Measurements from ENCODE around the gene SLC7A6OS. TPM values are rescaled to one million over a fixed set of nuclear protein-coding genes. Genes with fewer than 3 reads are reported as not detected.

SLC7A6OS gene
- total and polyA plus RNA-seq, 4 experiments from 2014 or later: 22.4 to 55.8 (median 38.6) TPM

- no peak for DNase-seq
- H3K9me3 Mint-ChIP-seq: no peaks in the 10 kb centered on the region
- Histone ChIP-seq H3K9me3 (ENCODE audit: control insufficient read depth in 1 of 2, low read length in 2 of 2) (no peaks in the 10 kb centered on the region), H3K27ac (ENCODE audit: low read depth, low read length) (no peak overlapping the region), H3K4me1 (ENCODE audit: insufficient read depth, low read length) (peaks cover 10% of the 10 kb centered on the region), H3K27me3 (ENCODE audit: insufficient read depth, low read length) (no peaks in the 10 kb centered on the region), H3K36me3 (ENCODE audit: insufficient read depth, low read length) (peaks cover 54% of the 10 kb centered on the region), H3K4me3 (ENCODE audit: low read length in 2 of 2) (no peak overlapping the region)
- ChIA-PET CTCF (ENCODE audit: partially characterized antibody) (no interaction called here), POLR2A (ENCODE audit: partially characterized antibody) (no interaction called here)
- H3K4me3 Mint-ChIP-seq: no peak overlapping the region
- peak overlapping the region in 1 of 7 donors; percentile 48 for H3K27ac Mint-ChIP-seq
- H3K36me3 Mint-ChIP-seq: peaks cover 45 to 77% of the 10 kb centered on the region in 2 donors
- intact Hi-C loops (cut with micrococcal nuclease): no loop called here
- H3K4me1 Mint-ChIP-seq: peaks cover 15 to 22% (median 16%) of the 10 kb centered on the region in 4 donors
- no peaks in the 10 kb centered on the region for H3K27me3 Mint-ChIP-seq
Observed at GRCh38 chr16:68350813-68351350, 40.1 kb upstream of the SLC7A6OS start.

DNA sequence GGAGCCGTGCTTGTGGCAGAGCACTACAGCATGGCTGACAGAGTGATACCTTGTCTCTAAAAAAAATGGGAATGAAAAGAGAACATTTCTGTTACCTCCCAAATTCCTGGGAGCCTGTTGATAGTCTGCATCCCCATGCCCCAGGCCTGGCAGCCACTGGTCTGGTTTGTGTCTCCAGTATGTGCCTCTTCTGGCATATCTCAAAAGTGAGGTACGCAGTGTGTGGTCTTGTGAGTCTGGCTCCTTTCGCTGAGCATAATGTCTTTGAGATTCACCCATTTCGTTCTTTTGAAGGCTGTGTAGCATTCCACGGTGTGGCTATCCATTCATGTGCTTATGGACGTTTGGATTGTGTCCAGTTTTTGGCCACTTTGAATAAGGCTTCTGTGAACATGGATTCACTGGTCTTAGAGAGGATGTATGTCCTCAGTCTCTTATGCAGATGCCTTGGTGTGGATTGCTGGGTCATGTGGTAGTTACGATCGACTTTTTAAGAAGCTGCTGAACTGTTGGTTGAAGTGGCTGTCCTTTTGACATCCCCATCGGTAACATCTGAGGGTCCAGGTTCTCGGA lies 39.2 kb upstream of the SLC7A6OS start:
- H3K27ac ChIP-seq (ENCODE audit: low read depth, low read length): no peak overlapping the region

DNA sequence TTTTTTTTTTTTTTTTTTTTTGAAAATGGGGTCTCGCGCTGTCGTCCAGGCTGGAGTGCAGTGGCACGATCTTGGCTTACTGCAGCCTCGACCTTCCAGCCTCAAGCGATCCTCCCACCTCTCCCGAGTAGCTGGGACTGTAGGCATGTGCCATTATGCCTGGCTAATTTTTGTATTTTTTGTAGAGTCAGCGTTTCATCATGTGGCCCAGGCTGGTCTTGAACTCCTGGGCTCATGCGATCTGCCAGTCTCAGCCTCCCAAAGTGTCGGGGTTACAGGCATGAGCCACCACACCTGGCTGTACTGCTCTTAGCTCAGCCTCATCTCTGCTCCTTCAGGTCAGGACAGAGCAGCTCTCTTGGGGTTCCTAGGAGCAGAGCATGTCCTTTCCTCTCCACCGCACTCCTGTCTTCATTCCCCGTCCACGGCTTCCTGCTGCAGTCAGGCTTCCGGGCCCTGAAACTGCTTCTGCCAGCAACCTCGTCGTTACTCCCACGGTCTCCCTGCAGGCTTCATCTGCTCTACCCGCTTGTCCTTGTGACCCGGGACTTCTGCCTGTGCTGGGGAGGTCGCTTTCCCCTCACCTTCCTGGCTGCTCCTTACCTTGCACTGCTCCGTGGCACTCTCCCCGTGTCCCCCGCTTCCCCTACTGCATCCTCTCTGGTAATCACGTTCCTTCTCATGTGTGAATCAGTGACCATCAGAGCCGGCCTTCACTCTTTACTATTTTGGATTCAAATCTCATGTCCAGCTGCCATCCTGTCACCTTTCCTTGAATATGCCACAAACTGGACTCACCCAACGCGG lies 38.1 kb upstream of the SLC7A6OS start:
- no peak overlapping the region for H3K27ac Mint-ChIP-seq
- H3K36me3 ChIP-seq (ENCODE audit: insufficient read depth, low read length): peaks cover 64% of the 10 kb centered on the region

More for the DNA sequence above, 39.2 kb upstream of the SLC7A6OS start:
- Histone ChIP-seq H3K9me3 (ENCODE audit: control insufficient read depth in 1 of 2, low read length in 2 of 2) (no peaks in the 10 kb centered on the region), H3K36me3 (ENCODE audit: insufficient read depth, low read length) (peaks cover 63% of the 10 kb centered on the region), H3K27me3 (ENCODE audit: insufficient read depth, low read length) (no peaks in the 10 kb centered on the region), H3K4me1 (ENCODE audit: insufficient read depth, low read length) (peaks cover under 1% of the 10 kb centered on the region), H3K4me3 (ENCODE audit: low read length in 2 of 2) (no peak overlapping the region)
- intact Hi-C loops (cut with micrococcal nuclease): no loop called here
- Mint-ChIP-seq H3K27ac (peak overlapping the region in 1 of 7 donors; percentile 48), H3K4me1 (peaks cover 6 to 17% (median 9%) of the 10 kb centered on the region in 4 donors), H3K4me3 (no peak overlapping the region), H3K9me3 (no peaks in the 10 kb centered on the region), H3K36me3 (peaks cover 49 to 79% of the 10 kb centered on the region in 2 donors), H3K27me3 (no peaks in the 10 kb centered on the region)
- ChIA-PET CTCF (ENCODE audit: partially characterized antibody) (interaction anchor here (1.8 kb wide), 1 partner anchor 21 kb away, joined by 3 read pairs; no protein-coding TSS in a partner anchor), POLR2A (ENCODE audit: partially characterized antibody) (no interaction called here)
- no peak for DNase-seq

GRCh38 chr16:68347605-68348004 lies 36.9 kb upstream of the SLC7A6OS start:
- no peak overlapping the region for H3K27ac ChIP-seq (ENCODE audit: low read depth, low read length)
- peaks cover 73% of the 10 kb centered on the region for H3K36me3 ChIP-seq (ENCODE audit: insufficient read depth, low read length)
- H3K27me3 ChIP-seq (ENCODE audit: insufficient read depth, low read length): no peaks in the 10 kb centered on the region
- Mint-ChIP-seq H3K27ac (peak overlapping the region in 2 of 7 donors; percentile 6 to 19), H3K27me3 (no peaks in the 10 kb centered on the region), H3K36me3 (peaks cover 53 to 76% of the 10 kb centered on the region in 2 donors), H3K4me1 (peaks cover 0 to 8% (median 5%) of the 10 kb centered on the region in 4 donors), H3K9me3 (no peaks in the 10 kb centered on the region), H3K4me3 (no peak overlapping the region)
- no peak overlapping the region for H3K4me3 ChIP-seq (ENCODE audit: low read length in 2 of 2)
- intact Hi-C loops (cut with micrococcal nuclease): no loop called here
- H3K9me3 ChIP-seq (ENCODE audit: control insufficient read depth in 1 of 2, low read length in 2 of 2): no peaks in the 10 kb centered on the region
- H3K4me1 ChIP-seq (ENCODE audit: insufficient read depth, low read length): no peaks in the 10 kb centered on the region
- ChIA-PET CTCF (ENCODE audit: partially characterized antibody) (no interaction called here), POLR2A (ENCODE audit: partially characterized antibody) (no interaction called here)
- no peak for DNase-seq

More for the DNA sequence above, 38.1 kb upstream of the SLC7A6OS start:
- no peak for DNase-seq
- H3K9me3 Mint-ChIP-seq: no peaks in the 10 kb centered on the region
- intact Hi-C loops (cut with micrococcal nuclease): no loop called here
- ChIA-PET CTCF (ENCODE audit: partially characterized antibody) (interaction anchor here (1.8 kb wide), 1 partner anchor 20 kb away, joined by 3 read pairs; no protein-coding TSS in a partner anchor), POLR2A (ENCODE audit: partially characterized antibody) (no interaction called here)
- peaks cover 47 to 75% of the 10 kb centered on the region in 2 donors for H3K36me3 Mint-ChIP-seq
- peaks cover 0 to 10% (median 6%) of the 10 kb centered on the region in 4 donors for H3K4me1 Mint-ChIP-seq
- Histone ChIP-seq H3K4me1 (ENCODE audit: insufficient read depth, low read length) (no peaks in the 10 kb centered on the region), H3K27me3 (ENCODE audit: insufficient read depth, low read length) (no peaks in the 10 kb centered on the region), H3K27ac (ENCODE audit: low read depth, low read length) (no peak overlapping the region), H3K4me3 (ENCODE audit: low read length in 2 of 2) (no peak overlapping the region), H3K9me3 (ENCODE audit: control insufficient read depth in 1 of 2, low read length in 2 of 2) (no peaks in the 10 kb centered on the region)
- no peaks in the 10 kb centered on the region for H3K27me3 Mint-ChIP-seq
- no peak overlapping the region for H3K4me3 Mint-ChIP-seq

- peaks cover 53 to 75% of the 10 kb centered on the region in 2 donors for H3K36me3 Mint-ChIP-seq
- Histone ChIP-seq H3K36me3 (ENCODE audit: insufficient read depth, low read length) (peaks cover 75% of the 10 kb centered on the region), H3K9me3 (ENCODE audit: control insufficient read depth in 1 of 2, low read length in 2 of 2) (no peaks in the 10 kb centered on the region), H3K27me3 (ENCODE audit: insufficient read depth, low read length) (no peaks in the 10 kb centered on the region), H3K4me3 (ENCODE audit: low read length in 2 of 2) (no peak overlapping the region), H3K4me1 (ENCODE audit: insufficient read depth, low read length) (no peaks in the 10 kb centered on the region), H3K27ac (ENCODE audit: low read depth, low read length) (no peak overlapping the region)
- ChIA-PET POLR2A (ENCODE audit: partially characterized antibody) (no interaction called here), CTCF (ENCODE audit: partially characterized antibody) (no interaction called here)
- H3K27ac Mint-ChIP-seq: no peak overlapping the region
- no peaks in the 10 kb centered on the region for H3K27me3 Mint-ChIP-seq
- H3K4me1 Mint-ChIP-seq: peaks cover 0 to 8% (median 4%) of the 10 kb centered on the region in 4 donors
- no peaks in the 10 kb centered on the region for H3K9me3 Mint-ChIP-seq
- intact Hi-C loops (cut with micrococcal nuclease): no loop called here
- no peak overlapping the region for H3K4me3 Mint-ChIP-seq
- DNase-seq: no peak
Observed at GRCh38 chr16:68346892-68347480, 36.2 kb upstream of the SLC7A6OS start.

GRCh38 chr16:68345958-68346635 lies 35.4 kb upstream of the SLC7A6OS start:
- no peaks in the 10 kb centered on the region for H3K27me3 Mint-ChIP-seq
- no peak overlapping the region for H3K27ac ChIP-seq (ENCODE audit: low read depth, low read length)
- peaks cover 73% of the 10 kb centered on the region for H3K36me3 ChIP-seq (ENCODE audit: insufficient read depth, low read length)
- H3K4me3 Mint-ChIP-seq: no peak overlapping the region
- H3K4me1 ChIP-seq (ENCODE audit: insufficient read depth, low read length): no peaks in the 10 kb centered on the region
- no peaks in the 10 kb centered on the region for H3K9me3 ChIP-seq (ENCODE audit: control insufficient read depth in 1 of 2, low read length in 2 of 2)
- no peak for DNase-seq
- POLR2A ChIA-PET (ENCODE audit: partially characterized antibody): no interaction called here
- peak overlapping the region in 1 of 7 donors; percentile 47 for H3K27ac Mint-ChIP-seq
- peaks cover 53 to 78% of the 10 kb centered on the region in 2 donors for H3K36me3 Mint-ChIP-seq
- CTCF ChIA-PET (ENCODE audit: partially characterized antibody): no interaction called here
- intact Hi-C loops (cut with micrococcal nuclease): no loop called here
- no peaks in the 10 kb centered on the region for H3K27me3 ChIP-seq (ENCODE audit: insufficient read depth, low read length)
- H3K9me3 Mint-ChIP-seq: no peaks in the 10 kb centered on the region
- no peak overlapping the region for H3K4me3 ChIP-seq (ENCODE audit: low read length in 2 of 2)
- peaks cover 0 to 8% (median 4%) of the 10 kb centered on the region in 4 donors for H3K4me1 Mint-ChIP-seq

Measured in CD4-positive, alpha-beta memory T cell (primary cell).